GM19328 (cell line): ENCODE results near the gene FBLN1.
"Not testable (repeated sequence)": the region's sequence is repeated elsewhere in the genome, so short reads cannot be mapped to it uniquely, and the experiment has no call there.

ENCODE experiments used
- ATAC-seq: cut with Tn5 transposase; IDR thresholded peaks from one replicate; pipeline ENCODE4 v1.9.1; 2021; ENCODE audit warnings: mild to moderate bottlenecking, moderate library complexity; ENCODE audit not compliant: unreplicated experiment

FBLN1 gene

DNA sequence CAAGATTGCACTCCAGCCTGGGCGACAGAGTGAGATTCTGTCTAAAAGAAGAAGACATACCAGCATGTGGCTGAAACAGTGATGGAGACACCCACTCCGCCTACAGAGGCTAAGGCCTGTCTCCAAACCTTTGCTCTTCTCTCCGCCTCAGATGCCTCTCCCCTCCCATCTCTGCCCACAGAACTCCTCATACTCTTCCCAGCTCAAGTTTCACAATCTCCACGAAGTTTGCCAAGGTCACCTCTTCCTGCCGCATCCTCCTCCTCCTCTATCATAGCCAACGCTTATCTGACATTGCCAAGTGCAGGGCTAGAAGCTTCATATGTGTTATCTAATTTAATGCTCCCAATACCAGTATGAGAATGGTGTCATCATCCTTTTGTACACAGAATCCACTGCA lies 25.9 kb upstream of the FBLN1 start:
- ATAC-seq: no peak

DNA sequence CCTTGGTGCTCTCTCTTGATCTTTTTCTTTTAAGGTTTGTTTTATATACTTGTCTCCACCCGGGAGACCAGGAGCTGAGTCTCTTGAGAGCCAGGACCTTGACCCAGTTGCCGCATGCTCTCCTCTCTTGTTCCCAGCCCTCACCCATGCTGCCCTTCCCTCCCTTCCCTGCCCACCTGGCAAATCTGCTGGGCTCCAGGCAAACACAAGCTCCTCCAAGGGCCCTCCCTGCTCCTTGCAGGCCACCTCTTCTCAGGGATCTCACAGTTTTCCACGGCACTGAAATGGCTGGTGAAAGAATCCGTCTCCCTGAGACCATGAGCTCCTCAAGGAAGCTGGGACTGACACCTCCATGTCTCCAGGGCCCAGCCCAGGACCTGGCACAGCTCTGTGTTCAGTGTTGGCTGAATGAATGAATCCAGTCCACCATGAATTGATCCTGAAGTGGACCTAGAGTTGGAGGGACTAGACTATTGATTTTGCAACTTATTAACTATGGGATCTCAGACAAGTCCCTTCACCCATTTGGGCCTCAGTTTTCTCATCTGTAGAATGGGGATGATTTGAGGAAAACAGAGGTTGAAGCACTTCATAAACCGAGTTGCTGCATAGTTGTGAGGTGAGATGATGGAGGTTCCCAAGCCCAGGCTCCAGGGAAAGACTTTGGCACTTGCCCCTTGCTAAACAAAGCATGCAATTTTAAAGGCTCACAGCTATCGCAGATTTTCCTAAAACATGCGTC lies 25.1 kb upstream of the FBLN1 start:
- no peak for ATAC-seq

DNA sequence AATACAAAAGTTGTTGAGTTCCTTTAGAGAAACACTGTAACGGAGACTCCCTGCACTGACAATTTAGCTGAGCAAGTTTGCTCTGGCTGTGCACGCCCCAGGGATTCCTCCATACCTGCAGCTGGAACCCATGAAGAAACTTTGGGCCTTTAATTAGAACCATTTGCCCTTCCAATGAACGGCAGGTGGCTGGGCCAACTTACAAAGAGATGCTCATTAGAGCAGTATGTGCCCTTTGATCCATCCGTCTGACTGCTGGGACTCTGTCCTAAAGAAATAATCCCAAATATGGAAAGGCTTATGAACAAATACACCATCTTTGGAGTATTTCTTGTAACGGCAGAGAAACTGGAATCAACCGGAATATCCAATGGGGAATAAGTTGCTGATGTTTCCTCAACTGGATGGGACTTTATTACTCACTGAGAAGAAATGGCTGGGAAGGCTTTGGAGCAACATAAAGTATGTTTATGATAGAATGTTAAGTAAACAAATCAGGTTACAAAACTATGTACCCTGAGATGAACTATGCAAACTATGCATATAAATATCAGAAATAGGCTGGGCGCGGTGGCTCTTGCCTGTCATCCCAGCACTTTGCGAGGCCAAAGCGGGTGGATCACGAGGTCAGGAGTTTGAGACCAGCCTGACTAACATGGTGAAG lies 24.4 kb upstream of the FBLN1 start:
- no peak for ATAC-seq

DNA sequence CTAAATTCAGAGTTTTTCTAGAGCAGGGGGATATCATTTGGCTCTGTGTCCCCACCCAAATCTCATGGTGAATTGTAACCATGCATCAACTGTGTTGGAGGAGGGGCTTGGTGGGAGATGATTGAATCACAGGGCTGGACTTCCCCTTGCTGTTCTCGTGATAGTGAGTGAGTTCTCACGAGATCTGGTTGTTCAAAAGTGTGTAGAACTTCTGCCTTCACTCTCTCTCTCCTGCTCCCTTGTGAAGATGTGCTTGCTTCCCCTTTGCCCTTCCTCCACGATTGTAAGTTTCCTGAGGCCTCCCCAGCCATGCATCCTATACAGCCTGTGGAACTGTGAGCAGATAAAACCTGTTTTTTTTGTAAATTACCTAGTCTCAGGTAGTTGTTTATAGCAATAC lies 22.0 kb upstream of the FBLN1 start:
- no peak for ATAC-seq

DNA sequence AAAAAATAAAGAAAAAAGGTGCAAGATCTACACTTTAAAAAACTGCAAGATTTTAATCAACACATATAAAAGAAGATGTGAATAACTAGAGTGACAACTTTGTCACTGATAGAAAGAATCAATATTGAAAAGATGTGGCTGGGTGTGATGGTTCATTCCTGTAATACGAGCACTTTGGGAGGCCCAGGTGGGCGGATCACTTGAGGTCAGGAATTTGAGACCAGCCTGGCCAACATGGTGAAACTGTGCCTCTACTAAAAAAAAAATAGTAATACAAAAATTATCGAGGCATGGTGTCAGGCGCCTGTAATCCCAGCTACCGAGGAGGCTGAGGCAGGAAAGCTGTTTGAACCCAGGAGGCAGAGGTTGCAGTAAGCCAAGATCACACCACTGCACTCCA lies 21.0 kb upstream of the FBLN1 start:
- ATAC-seq: no peak

DNA sequence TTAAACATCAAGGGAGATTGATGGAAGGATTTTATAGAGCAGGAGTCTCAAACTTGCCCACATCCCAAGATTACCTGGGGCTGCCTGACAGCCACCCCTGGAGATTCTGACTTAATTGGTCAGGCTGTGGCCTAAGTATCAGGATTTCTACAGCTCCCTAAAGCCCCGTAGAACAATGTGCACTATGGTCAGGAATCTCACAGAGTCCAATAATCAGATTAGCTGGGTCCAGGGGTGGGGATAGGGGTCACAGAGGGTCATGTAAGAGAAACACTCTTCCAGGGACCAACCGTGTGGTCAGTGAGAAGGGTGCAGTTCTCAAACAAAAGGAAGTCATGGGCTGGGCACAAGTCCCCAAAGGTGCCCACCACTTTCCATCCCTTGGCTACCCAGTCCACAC lies 20.5 kb upstream of the FBLN1 start:
- ATAC-seq: no peak

DNA sequence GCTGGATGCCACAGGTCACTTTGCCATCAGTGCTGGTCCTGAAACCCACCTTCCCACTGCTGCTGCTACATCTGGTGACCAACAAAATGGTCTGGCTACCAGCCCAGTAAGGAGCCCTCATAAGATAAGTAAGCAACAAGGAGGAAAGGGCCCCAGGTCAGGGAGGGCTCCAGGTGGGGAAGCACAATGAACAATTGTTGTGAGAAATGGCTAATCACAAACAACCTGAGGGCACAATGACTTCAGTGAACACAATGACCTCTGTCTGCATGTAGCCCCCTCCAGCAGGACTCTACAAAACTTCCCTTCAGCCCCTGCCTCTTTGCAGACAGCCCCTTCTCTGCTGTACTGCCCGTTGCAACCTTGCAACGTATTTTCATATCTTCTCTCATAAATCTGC lies 19.4 kb upstream of the FBLN1 start:
- ATAC-seq: no peak

GRCh38 chr22:45483918-45484499 lies 18.7 kb upstream of the FBLN1 start:
- no peak for ATAC-seq

DNA sequence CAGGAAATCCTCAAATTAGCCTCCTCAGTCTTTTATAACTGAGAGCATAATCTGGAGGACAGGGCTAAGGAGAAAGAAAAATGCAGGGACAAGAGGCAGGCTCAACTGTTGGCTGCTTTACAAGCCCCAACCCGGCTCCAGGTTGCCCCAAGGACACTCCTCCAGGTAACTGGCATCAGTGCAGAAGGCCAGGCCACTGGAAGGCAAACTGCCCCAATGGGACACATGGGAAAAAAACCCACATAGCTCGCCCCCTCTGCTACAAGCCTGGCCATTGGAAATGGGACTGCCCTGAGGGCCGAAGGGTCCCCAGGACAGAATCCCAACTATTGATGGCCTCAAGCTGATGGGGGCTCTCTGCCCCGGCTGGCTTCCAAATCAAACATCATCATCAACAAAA lies 17.9 kb upstream of the FBLN1 start:
- no peak for ATAC-seq

DNA sequence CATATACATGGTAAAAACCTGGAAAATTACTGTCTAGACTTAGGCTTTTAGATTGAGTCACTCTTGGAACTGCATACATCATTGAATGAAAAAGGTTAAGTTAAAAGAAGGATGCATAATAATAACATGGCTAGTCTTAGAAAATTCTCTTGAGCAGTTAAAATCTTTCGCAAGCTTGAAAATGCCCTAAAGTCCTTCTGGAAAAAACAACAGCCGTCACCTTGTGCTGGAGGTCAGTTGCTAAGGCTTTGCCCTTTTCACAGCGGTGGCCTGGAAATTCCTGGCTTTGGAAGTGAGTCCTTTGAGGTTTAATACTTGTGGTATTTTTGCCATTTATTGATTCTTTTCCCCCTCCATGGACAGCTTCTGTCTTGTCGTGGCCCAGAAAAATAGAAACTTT lies 17.4 kb upstream of the FBLN1 start:
- ATAC-seq: no peak

- ATAC-seq: no peak
Measured at GRCh38 chr22:45488764-45489370, 13.8 kb upstream of the FBLN1 start.

DNA sequence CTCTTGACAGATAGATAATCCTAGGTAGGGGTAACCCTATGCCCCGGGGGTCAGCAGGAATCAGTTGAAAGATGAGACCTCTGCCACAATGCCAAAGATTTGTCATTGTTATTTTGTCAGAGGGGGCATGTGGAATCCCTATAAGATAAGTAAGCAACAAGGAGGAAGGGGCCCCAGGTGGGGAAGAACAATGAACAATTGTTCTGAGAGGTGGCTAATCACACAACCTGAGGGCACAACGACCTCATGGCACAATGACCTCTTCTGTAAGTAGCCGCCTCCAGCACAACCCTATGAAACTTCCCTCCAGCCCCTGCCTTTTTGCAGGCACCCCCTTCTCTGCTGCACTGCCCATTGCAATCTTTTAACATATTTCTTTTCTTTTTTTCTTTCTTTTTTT lies 11.8 kb upstream of the FBLN1 start:
- no peak for ATAC-seq

DNA sequence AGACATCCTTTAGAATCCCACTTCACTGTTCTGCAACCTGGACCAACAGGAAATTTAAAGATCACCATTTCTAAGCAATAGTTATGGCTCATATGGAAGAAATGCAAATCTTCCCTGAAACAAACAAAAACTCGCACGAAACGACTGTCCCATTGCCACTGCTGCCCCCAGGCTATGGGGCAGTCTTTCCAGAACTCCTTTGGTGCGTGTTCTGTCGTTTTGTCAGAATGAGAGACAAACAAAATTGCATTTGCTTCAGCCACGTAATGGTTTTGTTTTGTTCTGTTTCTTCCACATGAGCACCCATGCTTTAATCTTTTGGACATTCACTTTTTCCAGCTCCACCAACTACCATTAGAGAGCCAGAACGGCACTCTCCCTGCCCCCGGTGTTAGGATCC lies 10.8 kb upstream of the FBLN1 start:
- ATAC-seq: no peak

GRCh38 chr22:45493286-45493771 lies 9.4 kb upstream of the FBLN1 start:
- ATAC-seq: no peak

DNA sequence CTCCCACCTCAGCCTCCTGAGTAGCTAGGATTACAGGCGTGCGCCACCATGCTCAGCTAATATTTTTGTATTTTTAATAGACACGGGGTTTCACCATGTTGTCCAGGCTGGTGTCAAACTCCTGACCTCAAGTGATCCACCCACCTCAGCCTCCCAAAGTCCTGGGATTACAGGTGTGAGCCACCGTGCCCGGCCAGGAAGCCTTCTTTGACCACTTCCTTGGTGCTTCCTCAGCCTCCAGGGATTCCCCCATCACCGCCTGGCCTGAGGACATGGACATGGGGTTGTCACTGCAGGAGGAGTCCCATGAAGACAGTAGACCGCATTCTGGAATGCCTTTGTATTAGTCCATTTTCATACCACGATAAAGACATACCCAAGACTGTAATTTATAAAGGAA lies 8.4 kb upstream of the FBLN1 start:
- not testable (repeated sequence) for ATAC-seq

GRCh38 chr22:45495616-45496015 lies 7.1 kb upstream of the FBLN1 start:
- not testable (repeated sequence) for ATAC-seq

GRCh38 chr22:45496451-45496941 lies 6.2 kb upstream of the FBLN1 start:
- no peak for ATAC-seq

- ATAC-seq: no peak
Measured at GRCh38 chr22:45497351-45498145, 5.1 kb upstream of the FBLN1 start.

GRCh38 chr22:45499746-45500145 lies 2.9 kb upstream of the FBLN1 start:
- no peak for ATAC-seq

GRCh38 chr22:45503050-45503815 lies 550 bp downstream of the FBLN1 start:
- ATAC-seq: no peak
